ENCODE data around the gene POFUT2. TPM values are rescaled to one million over a fixed set of nuclear protein-coding genes. Genes with fewer than 3 reads are reported as not detected.

Gene POFUT2
- polyA plus RNA-seq, 1 donor from 2014 or later = 25.4 TPM

DNA sequence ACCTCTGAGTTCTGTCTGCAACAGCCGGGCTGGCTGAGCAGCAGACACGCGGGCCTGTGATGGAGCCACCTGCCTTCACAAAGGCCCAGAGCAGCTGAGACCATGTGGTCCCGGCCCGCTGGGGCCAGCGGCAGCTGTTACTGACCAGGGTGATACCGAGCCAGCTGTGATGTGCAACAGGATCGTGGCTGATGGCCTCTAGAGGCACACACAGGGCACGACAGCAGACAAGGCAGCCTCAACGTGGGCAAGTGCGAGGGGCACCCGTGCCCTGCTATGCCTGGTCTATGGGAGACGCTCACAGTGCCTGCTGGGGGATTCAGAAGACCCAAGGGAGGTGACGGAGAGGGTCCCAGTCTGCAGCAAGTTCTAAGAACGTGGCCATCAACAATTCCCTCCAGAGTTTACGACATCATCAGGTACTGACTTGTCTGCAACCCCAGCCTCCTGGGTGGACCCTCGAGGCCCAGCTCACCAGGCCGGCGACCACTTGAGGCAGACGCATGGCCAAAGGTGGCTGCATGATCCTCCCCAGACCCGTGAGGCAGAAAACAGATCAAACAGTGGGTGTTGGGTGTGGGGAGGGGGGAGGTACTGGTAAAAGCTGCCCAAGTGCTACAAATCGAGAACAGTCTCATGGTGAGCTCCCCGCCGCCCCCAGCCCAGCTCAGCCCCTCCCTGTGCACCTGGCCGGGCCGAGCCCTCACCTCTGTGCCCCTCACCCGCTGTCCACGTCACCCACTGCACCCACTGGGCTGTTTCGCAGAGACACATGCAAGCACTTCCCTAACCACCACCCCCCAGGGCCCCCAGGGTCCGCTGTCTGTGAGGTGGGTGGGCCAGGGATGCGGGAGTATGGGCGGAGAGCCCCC is 6.0 kb downstream of the POFUT2 start:
- Histone ChIP-seq H3K9me2 (ENCODE audit: insufficient read depth, low read length) (no peaks in the 10 kb centered on the region), H3K9me3 (ENCODE audit: low read length) (no peaks in the 10 kb centered on the region), H3F3A (ENCODE audit: insufficient read depth, low read length, poor library complexity, severe bottlenecking) (no peaks in the 10 kb centered on the region), H3K27me3 (ENCODE audit: insufficient read depth, low read depth, low read length) (no peaks in the 10 kb centered on the region), H2AFZ (ENCODE audit: low read depth, low read length) (no peak overlapping the region), H3K4me3 (ENCODE audit: low read length) (no peak overlapping the region), H3K36me3 (ENCODE audit: insufficient read depth, low read length) (no peaks in the 10 kb centered on the region), H3K79me2 (replicated peaks; ENCODE audit: insufficient read depth, low read length) (peaks cover 7% of the 10 kb centered on the region), H4K20me1 (ENCODE audit: insufficient read depth) (no peaks in the 10 kb centered on the region), H3K27ac (ENCODE audit: low read length) (no peak overlapping the region), H3K4me2 (ENCODE audit: low read length) (no peak overlapping the region), H3K9ac (ENCODE audit: low read length) (no peak overlapping the region)
- TF ChIP-seq MXI1 (conservative IDR thresholded peaks at IDR 0.05; ENCODE audit: poor library complexity, severe bottlenecking) (no peak), RAD21 (conservative IDR thresholded peaks at IDR 0.05) (no peak)

DNA sequence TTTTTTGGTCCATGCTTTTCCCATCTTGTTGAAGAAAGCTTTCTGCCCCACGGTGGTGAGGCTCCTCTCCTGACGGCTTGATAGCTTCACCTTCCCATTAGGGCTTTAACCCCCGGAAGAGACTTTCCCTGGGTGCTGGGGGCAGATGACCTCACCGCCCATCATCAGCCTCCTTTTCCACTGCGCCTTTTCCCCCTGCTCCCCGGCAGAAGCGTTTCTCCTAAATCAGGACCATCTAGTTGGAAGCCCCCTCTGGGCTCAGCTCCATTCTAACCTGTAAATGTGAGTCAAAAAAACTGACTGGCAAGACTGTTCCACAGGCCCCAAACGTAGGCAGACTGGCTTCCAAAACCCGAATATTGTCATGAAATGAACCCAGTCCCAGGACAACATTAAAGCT is 6.7 kb downstream of the POFUT2 start:
- Histone ChIP-seq H3K9ac (ENCODE audit: low read length) (no peak overlapping the region), H3K4me3 (ENCODE audit: low read length) (no peak overlapping the region), H4K20me1 (ENCODE audit: insufficient read depth) (no peaks in the 10 kb centered on the region), H3K27ac (ENCODE audit: low read length) (no peak overlapping the region), H3K9me3 (ENCODE audit: low read length) (no peaks in the 10 kb centered on the region), H3K36me3 (ENCODE audit: insufficient read depth, low read length) (no peaks in the 10 kb centered on the region), H3K27me3 (ENCODE audit: insufficient read depth, low read depth, low read length) (no peaks in the 10 kb centered on the region), H3K4me2 (ENCODE audit: low read length) (no peak overlapping the region), H3K79me2 (replicated peaks; ENCODE audit: insufficient read depth, low read length) (peaks cover under 1% of the 10 kb centered on the region), H3F3A (ENCODE audit: insufficient read depth, low read length, poor library complexity, severe bottlenecking) (no peaks in the 10 kb centered on the region), H2AFZ (ENCODE audit: low read depth, low read length) (no peak overlapping the region), H3K9me2 (ENCODE audit: insufficient read depth, low read length) (no peaks in the 10 kb centered on the region)
- TF ChIP-seq RAD21 (conservative IDR thresholded peaks at IDR 0.05) (no peak), EP300 (conservative IDR thresholded peaks at IDR 0.05; ENCODE audit: poor library complexity, severe bottlenecking) (no peak), MXI1 (conservative IDR thresholded peaks at IDR 0.05; ENCODE audit: poor library complexity, severe bottlenecking) (no peak), TAF1 (IDR thresholded peaks at IDR 0.05; ENCODE audit: low read depth) (no peak), POLR2AphosphoS5 (IDR thresholded peaks at IDR 0.05) (no peak), SMC3 (conservative IDR thresholded peaks at IDR 0.05; ENCODE audit: poor library complexity) (no peak), EZH2 (IDR thresholded peaks at IDR 0.05; ENCODE audit: borderline replicate concordance, insufficient read depth, low read length, poor library complexity, severe bottlenecking) (no peak)
- TF ChIP-seq, protein P1, sequence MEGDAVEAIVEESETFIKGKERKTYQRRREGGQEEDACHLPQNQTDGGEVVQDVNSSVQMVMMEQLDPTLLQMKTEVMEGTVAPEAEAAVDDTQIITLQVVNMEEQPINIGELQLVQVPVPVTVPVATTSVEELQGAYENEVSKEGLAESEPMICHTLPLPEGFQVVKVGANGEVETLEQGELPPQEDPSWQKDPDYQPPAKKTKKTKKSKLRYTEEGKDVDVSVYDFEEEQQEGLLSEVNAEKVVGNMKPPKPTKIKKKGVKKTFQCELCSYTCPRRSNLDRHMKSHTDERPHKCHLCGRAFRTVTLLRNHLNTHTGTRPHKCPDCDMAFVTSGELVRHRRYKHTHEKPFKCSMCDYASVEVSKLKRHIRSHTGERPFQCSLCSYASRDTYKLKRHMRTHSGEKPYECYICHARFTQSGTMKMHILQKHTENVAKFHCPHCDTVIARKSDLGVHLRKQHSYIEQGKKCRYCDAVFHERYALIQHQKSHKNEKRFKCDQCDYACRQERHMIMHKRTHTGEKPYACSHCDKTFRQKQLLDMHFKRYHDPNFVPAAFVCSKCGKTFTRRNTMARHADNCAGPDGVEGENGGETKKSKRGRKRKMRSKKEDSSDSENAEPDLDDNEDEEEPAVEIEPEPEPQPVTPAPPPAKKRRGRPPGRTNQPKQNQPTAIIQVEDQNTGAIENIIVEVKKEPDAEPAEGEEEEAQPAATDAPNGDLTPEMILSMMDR (IDR thresholded peaks at IDR 0.05; ENCODE audit: poor library complexity, severe bottlenecking) = no peak
- TF ChIP-seq, protein P2, sequence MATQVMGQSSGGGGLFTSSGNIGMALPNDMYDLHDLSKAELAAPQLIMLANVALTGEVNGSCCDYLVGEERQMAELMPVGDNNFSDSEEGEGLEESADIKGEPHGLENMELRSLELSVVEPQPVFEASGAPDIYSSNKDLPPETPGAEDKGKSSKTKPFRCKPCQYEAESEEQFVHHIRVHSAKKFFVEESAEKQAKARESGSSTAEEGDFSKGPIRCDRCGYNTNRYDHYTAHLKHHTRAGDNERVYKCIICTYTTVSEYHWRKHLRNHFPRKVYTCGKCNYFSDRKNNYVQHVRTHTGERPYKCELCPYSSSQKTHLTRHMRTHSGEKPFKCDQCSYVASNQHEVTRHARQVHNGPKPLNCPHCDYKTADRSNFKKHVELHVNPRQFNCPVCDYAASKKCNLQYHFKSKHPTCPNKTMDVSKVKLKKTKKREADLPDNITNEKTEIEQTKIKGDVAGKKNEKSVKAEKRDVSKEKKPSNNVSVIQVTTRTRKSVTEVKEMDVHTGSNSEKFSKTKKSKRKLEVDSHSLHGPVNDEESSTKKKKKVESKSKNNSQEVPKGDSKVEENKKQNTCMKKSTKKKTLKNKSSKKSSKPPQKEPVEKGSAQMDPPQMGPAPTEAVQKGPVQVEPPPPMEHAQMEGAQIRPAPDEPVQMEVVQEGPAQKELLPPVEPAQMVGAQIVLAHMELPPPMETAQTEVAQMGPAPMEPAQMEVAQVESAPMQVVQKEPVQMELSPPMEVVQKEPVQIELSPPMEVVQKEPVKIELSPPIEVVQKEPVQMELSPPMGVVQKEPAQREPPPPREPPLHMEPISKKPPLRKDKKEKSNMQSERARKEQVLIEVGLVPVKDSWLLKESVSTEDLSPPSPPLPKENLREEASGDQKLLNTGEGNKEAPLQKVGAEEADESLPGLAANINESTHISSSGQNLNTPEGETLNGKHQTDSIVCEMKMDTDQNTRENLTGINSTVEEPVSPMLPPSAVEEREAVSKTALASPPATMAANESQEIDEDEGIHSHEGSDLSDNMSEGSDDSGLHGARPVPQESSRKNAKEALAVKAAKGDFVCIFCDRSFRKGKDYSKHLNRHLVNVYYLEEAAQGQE (IDR thresholded peaks at IDR 0.05; ENCODE audit: borderline replicate concordance) = no peak
